ENCODE measurements around the gene PPP2R5C. TPM values are rescaled to one million over a fixed set of nuclear protein-coding genes. Genes with fewer than 3 reads are reported as not detected.

PPP2R5C gene
- total RNA-seq, 1 experiment from 2014 or later: 93.0 TPM

DNA sequence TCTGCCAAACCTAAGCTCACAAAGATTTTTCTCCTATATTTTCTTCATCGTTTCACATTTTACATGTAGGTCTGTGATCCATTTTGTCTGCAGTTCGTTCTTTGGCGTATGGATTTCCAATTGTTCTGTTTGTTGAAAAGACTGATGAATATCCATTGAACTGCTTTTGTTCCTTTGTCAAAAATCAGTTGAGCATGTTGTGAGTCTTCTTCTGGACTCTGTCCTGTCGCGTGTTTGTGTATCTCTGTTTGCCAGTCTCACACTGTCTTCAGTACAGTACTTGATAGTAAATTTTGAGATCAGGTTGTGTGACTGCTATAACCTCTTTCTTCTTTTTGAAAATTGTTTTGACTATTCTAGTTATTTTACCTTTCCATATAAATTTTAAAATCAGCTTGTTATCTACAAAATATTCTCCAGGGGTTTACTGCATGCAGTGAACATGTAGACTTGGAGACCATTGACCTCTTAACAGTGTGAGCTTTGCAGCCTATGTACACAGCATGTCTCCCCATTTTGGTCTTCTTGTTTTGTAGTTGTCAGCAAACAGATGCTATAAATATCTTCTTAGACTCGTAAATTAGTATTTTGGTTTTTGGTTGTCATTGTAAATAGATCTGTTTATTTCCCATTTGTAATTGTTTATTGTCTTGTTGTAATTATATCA is 108.9 kb downstream of the PPP2R5C start:
- TF ChIP-seq, protein P1, sequence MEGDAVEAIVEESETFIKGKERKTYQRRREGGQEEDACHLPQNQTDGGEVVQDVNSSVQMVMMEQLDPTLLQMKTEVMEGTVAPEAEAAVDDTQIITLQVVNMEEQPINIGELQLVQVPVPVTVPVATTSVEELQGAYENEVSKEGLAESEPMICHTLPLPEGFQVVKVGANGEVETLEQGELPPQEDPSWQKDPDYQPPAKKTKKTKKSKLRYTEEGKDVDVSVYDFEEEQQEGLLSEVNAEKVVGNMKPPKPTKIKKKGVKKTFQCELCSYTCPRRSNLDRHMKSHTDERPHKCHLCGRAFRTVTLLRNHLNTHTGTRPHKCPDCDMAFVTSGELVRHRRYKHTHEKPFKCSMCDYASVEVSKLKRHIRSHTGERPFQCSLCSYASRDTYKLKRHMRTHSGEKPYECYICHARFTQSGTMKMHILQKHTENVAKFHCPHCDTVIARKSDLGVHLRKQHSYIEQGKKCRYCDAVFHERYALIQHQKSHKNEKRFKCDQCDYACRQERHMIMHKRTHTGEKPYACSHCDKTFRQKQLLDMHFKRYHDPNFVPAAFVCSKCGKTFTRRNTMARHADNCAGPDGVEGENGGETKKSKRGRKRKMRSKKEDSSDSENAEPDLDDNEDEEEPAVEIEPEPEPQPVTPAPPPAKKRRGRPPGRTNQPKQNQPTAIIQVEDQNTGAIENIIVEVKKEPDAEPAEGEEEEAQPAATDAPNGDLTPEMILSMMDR (conservative IDR thresholded peaks at IDR 0.05): no peak
- Histone ChIP-seq H3K27ac (ENCODE audit: insufficient read length, low read depth, low read length) (no peak overlapping the region), H4K5ac (ENCODE audit: insufficient read length, low read depth, low read length) (no peak overlapping the region), H3K14ac (ENCODE audit: insufficient read depth, low read length) (no peak overlapping the region), H3K4me2 (ENCODE audit: insufficient read depth, insufficient read length, low read length) (no peak overlapping the region), H3K23ac (ENCODE audit: insufficient read length, low read depth, low read length) (no peak overlapping the region), H2BK12ac (ENCODE audit: insufficient read length, low read depth, low read length) (no peak overlapping the region), H3K4me1 (ENCODE audit: insufficient read depth, low read length) (no peaks in the 10 kb centered on the region; the same call in 1 of the 2 replicates), H3K18ac (ENCODE audit: insufficient read length, low read depth, low read length) (no peak overlapping the region), H3K27me3 (ENCODE audit: insufficient read depth, low read length) (no peaks in the 10 kb centered on the region), H4K8ac (replicated peaks; ENCODE audit: insufficient read length, low read depth, low read length) (no peak overlapping the region), H3K4ac (ENCODE audit: low read depth, low read length) (no peak overlapping the region), H4K91ac (ENCODE audit: insufficient read length, low read depth, low read length) (no peak overlapping the region), H3T11ph (ENCODE audit: low read length) (no peak overlapping the region), H3K9me3 (ENCODE audit: control insufficient read depth, low read depth, low read length) (no peaks in the 10 kb centered on the region), H2BK20ac (ENCODE audit: low read depth, low read length, poor library complexity, severe bottlenecking) (no peak overlapping the region), H2AFZ (ENCODE audit: low read length) (no peak overlapping the region), H4K20me1 (ENCODE audit: control insufficient read depth, insufficient read depth, insufficient read length) (no peaks in the 10 kb centered on the region), H3K56ac (ENCODE audit: insufficient read length, low read depth, low read length) (no peak overlapping the region), H3K9ac (ENCODE audit: extremely low read depth, insufficient read length, low read length) (no peak overlapping the region), H3K79me1 (ENCODE audit: insufficient read depth, low read depth, low read length, poor library complexity, severe bottlenecking) (peaks cover 6% of the 10 kb centered on the region), H2BK5ac (ENCODE audit: insufficient read length, low read length) (no peak overlapping the region), H2BK120ac (ENCODE audit: low read depth, low read length, poor library complexity, severe bottlenecking) (no peak overlapping the region), H3K79me2 (ENCODE audit: insufficient read depth, low read length) (no peaks in the 10 kb centered on the region), H2BK15ac (ENCODE audit: low read depth, low read length) (no peak overlapping the region), H2AK5ac (ENCODE audit: insufficient read length, low read length) (no peak overlapping the region), H3K23me2 (ENCODE audit: insufficient read length, low read depth, low read length, poor library complexity, severe bottlenecking) (no peaks in the 10 kb centered on the region)
- DNase-seq: no peak
- H3K36me3 Mint-ChIP-seq (ENCODE audit: insufficient read depth in 1 of 3, low read depth in 3 of 3): no peaks in the 10 kb centered on the region
- H3K27ac Mint-ChIP-seq: no peak overlapping the region
- no CpG with 5 or more reads among the region's 6 CpGs for WGBS (ENCODE audit: extremely low coverage, insufficient read length, low lambda C conversion rate)
- no peak overlapping the region for H3K4me3 Mint-ChIP-seq
- no peaks in the 10 kb centered on the region for H3K27me3 Mint-ChIP-seq (ENCODE audit: low read depth)
- peaks cover 0 to 2% of the 10 kb centered on the region in 2 experiments; a peak in 1 of 4 replicates for H3K4me1 Mint-ChIP-seq
- no peaks in the 10 kb centered on the region for H3K9me3 Mint-ChIP-seq
